GM23338 (cell line): ENCODE measurements around the gene TENT4B. TPM values are rescaled to one million over a fixed set of nuclear protein-coding genes. Genes with fewer than 3 reads are reported as not detected.

Source experiments
- ATAC-seq: fragments of 200-7000 bp; cut with Tn5 transposase; 3 replicates; pipeline ENCODE4 v1.9.1; 2020
- DNase-seq: peaks from one replicate; pipeline ENCODE4 v3.0.0-alpha.2; 2015; ENCODE audit warnings: low spot score
- H2AFZ ChIP-seq: fragments of 200-600 bp; sonication (generic); 2 replicates; pipeline ENCODE4 v1.8.0; 2016; ENCODE audit warnings: antibody characterized with exemption, mild to moderate bottlenecking, moderate library complexity
- H3F3A ChIP-seq: fragments of 200-600 bp; sonication (generic); replicated peaks from 2 replicates; pipeline ENCODE4 v1.8.0; 2017; ENCODE audit warnings: antibody characterized with exemption, mixed run types, low read depth
- H3K27ac ChIP-seq: fragments of 200-600 bp; sonication (generic); 2 replicates; pipeline ENCODE4 v1.6.1; 2016; ENCODE audit warnings: low read depth
- H3K27me3 ChIP-seq: fragments of 200-600 bp; sonication (generic); 2 replicates; pipeline ENCODE4 v1.8.0; 2016; ENCODE audit warnings: mild to moderate bottlenecking, mixed run types, moderate library complexity; ENCODE audit not compliant: insufficient read depth
- H3K36me3 ChIP-seq: fragments of 200-600 bp; sonication (generic); 2 replicates; pipeline ENCODE4 v1.8.0; 2016; ENCODE audit warnings: mild to moderate bottlenecking; ENCODE audit not compliant: insufficient read depth
- H3K4me1 ChIP-seq: fragments of 200-600 bp; sonication (generic); 2 replicates; pipeline ENCODE4 v1.8.0; 2016; ENCODE audit warnings: mild to moderate bottlenecking, moderate library complexity; ENCODE audit not compliant: insufficient read depth
- H3K4me2 ChIP-seq: fragments of 200-600 bp; sonication (generic); 2 replicates; pipeline ENCODE4 v1.7.1; 2017; ENCODE audit warnings: mixed run types
- H3K4me3 ChIP-seq: fragments of 200-600 bp; sonication (generic); 2 replicates; pipeline ENCODE4 v1.6.1; 2016; ENCODE audit warnings: mixed run types
- H3K79me2 ChIP-seq: fragments of 200-600 bp; sonication (generic); replicated peaks from 2 replicates; pipeline ENCODE4 v1.8.0; 2017; ENCODE audit warnings: mild to moderate bottlenecking; ENCODE audit not compliant: insufficient read depth
- H3K9me2 ChIP-seq: fragments of 200-600 bp; sonication (generic); 2 replicates; pipeline ENCODE4 v1.8.0; 2017; ENCODE audit not compliant: insufficient read depth
- H4K20me1 ChIP-seq: fragments of 200-600 bp; sonication (generic); replicated peaks from 2 replicates; pipeline ENCODE4 v1.8.0; 2017; ENCODE audit warnings: mild to moderate bottlenecking; ENCODE audit not compliant: insufficient read depth
- H3K27ac Mint-ChIP-seq: 2 replicates; pipeline ENCODE4 v1.8.0; 2020; ENCODE audit warnings: inconsistent platforms, mild to moderate bottlenecking, moderate library complexity, mixed read lengths
- H3K27me3 Mint-ChIP-seq: 3 replicates; pipeline ENCODE4 v1.8.0; 2022; ENCODE audit warnings: low read depth, mild to moderate bottlenecking, moderate library complexity, mixed read lengths, inconsistent platforms; ENCODE audit not compliant: insufficient read depth, poor library complexity
- H3K36me3 Mint-ChIP-seq: 3 replicates; pipeline ENCODE4 v1.8.0; 2021; ENCODE audit warnings: low read depth, mild to moderate bottlenecking, inconsistent platforms, moderate library complexity, mixed read lengths
- H3K4me1 Mint-ChIP-seq: 3 replicates; pipeline ENCODE4 v1.8.0; 2020; ENCODE audit warnings: mild to moderate bottlenecking, inconsistent platforms, mixed read lengths
- H3K4me3 Mint-ChIP-seq: 3 replicates; pipeline ENCODE4 v1.8.0; 2021; ENCODE audit warnings: moderate library complexity, mild to moderate bottlenecking, inconsistent platforms, mixed read lengths
- H3K9me3 Mint-ChIP-seq: 3 replicates; pipeline ENCODE4 v1.8.0; 2020; ENCODE audit warnings: moderate library complexity, mild to moderate bottlenecking, inconsistent platforms, mixed read lengths
- CREB1 ChIP-seq: fragments of 250-450 bp; sonication (Bioruptor Pico); IDR thresholded peaks from 2 replicates; pipeline ENCODE4 v1.5.0; 2020; ENCODE audit warnings: low read depth, mild to moderate bottlenecking, moderate library complexity
- CTCF ChIP-seq, 2 experiments: fragments of 200-600 bp in 1 of 2; sonication (generic) in 1 of 2; conservative IDR thresholded peaks; 2 replicates each; pipeline versions ENCODE4 v1.5.1 to v1.6.1; 2016 to 2017; ENCODE audit warnings: antibody characterized with exemption in 2 of 2, low read depth in 2 of 2, mild to moderate bottlenecking in 2 of 2, moderate library complexity in 1 of 2
- EZH2 ChIP-seq: fragments of 200-600 bp; sonication (generic); IDR thresholded peaks from one replicate; pipeline ENCODE4 v1.8.0; 2017; ENCODE audit warnings: antibody characterized with exemption, mild to moderate bottlenecking, low read depth; ENCODE audit not compliant: unreplicated experiment
- JUNB ChIP-seq: IDR thresholded peaks from one replicate; pipeline ENCODE4 v1.6.1; 2016; ENCODE audit warnings: antibody characterized with exemption; ENCODE audit not compliant: unreplicated experiment
- NANOG ChIP-seq: IDR thresholded peaks from 2 replicates; pipeline ENCODE4 v1.6.1; 2016; ENCODE audit warnings: antibody characterized with exemption, borderline replicate concordance
- POLR2AphosphoS5 ChIP-seq: IDR thresholded peaks from 2 replicates; pipeline ENCODE4 v1.6.1; 2016; ENCODE audit warnings: antibody characterized with exemption, low read depth
- REST ChIP-seq: IDR thresholded peaks from one replicate; pipeline ENCODE4 v1.6.1; 2018; ENCODE audit warnings: antibody characterized with exemption; ENCODE audit not compliant: unreplicated experiment
- STAT1 ChIP-seq: IDR thresholded peaks from one replicate; pipeline ENCODE4 v1.6.1; 2016; ENCODE audit warnings: antibody characterized with exemption; ENCODE audit not compliant: unreplicated experiment
- ZNF114 ChIP-seq: fragments of 250-450 bp; sonication (Bioruptor Pico); IDR thresholded peaks from 2 replicates; pipeline ENCODE4 v1.5.0; 2020; ENCODE audit warnings: mild to moderate bottlenecking, moderate library complexity
- ZNF331 ChIP-seq: fragments of 250-450 bp; sonication (Bioruptor Pico); IDR thresholded peaks from 2 replicates; pipeline ENCODE4 v1.5.0; 2020; ENCODE audit warnings: low read depth, mild to moderate bottlenecking, moderate library complexity
- polyA plus RNA-seq: library from polyadenylated mRNA; unstranded; fragments of >200 nt; fragmentation: Nextera tagmentation; extraction: Ambion mirVana; gene quantifications from 2 replicates; pipeline ENCODE4 v1.2.1, GENCODE V29; 2016
- total RNA-seq: library from RNA; depleted of rRNA; stranded (reverse); fragments of >200 nt; shearing (Covaris generic); gene quantifications from 2 replicates; pipeline ENCODE4 v1.2.3, GENCODE V29; 2014

Gene TENT4B
- total and polyA plus RNA-seq, 2 experiments from 2014 or later, result 17.6 to 21.3 TPM

- TF ChIP-seq NANOG, result no peak
- Histone ChIP-seq H2AFZ (no peak overlapping the region), H3K27me3 (no peaks in the 10 kb centered on the region), H3F3A (no peaks in the 10 kb centered on the region), H3K36me3 (no peaks in the 10 kb centered on the region), H3K4me3 (no peak overlapping the region), H3K9me2 (no peaks in the 10 kb centered on the region), H3K4me2 (no peak overlapping the region), H3K4me1 (no peaks in the 10 kb centered on the region), H3K79me2 (peaks cover 82% of the 10 kb centered on the region), H3K27ac (no peak overlapping the region), H4K20me1 (peaks cover 16% of the 10 kb centered on the region)
- Mint-ChIP-seq H3K4me3 (no peak overlapping the region), H3K36me3 (no peaks in the 10 kb centered on the region), H3K9me3 (no peaks in the 10 kb centered on the region), H3K27ac (no peak overlapping the region), H3K27me3 (no peaks in the 10 kb centered on the region), H3K4me1 (peaks cover 10% of the 10 kb centered on the region)
- ATAC-seq, result no peak
- DNase-seq, result no peak
These were observed 51.5 kb downstream of the TENT4B start for GRCh38 chr16:50204453-50205108.

GRCh38 chr16:50207652-50208051, 54.5 kb downstream of the TENT4B start:
- peaks cover 53% of the 10 kb centered on the region for H3K79me2 ChIP-seq

More at GRCh38 chr16:50207652-50208051, 54.5 kb downstream of the TENT4B start:
- DNase-seq (no peak), ATAC-seq (no peak)
- Mint-ChIP-seq H3K9me3 (no peaks in the 10 kb centered on the region), H3K4me3 (no peak overlapping the region), H3K36me3 (peaks cover 8% of the 10 kb centered on the region; the same call in 1 of the 3 replicates), H3K4me1 (peaks cover 18% of the 10 kb centered on the region), H3K27ac (no peak overlapping the region), H3K27me3 (no peaks in the 10 kb centered on the region)
- Histone ChIP-seq H3K4me3 (no peak overlapping the region), H3K9me2 (no peaks in the 10 kb centered on the region), H3K36me3 (no peaks in the 10 kb centered on the region), H3F3A (no peaks in the 10 kb centered on the region), H3K27me3 (no peaks in the 10 kb centered on the region), H2AFZ (no peak overlapping the region), H4K20me1 (peaks cover 20% of the 10 kb centered on the region), H3K27ac (no peak overlapping the region), H3K4me1 (peaks cover 4% of the 10 kb centered on the region; the same call in 1 of the 2 replicates), H3K4me2 (no peak overlapping the region)
- no peak for TF ChIP-seq NANOG
- no peak for TF ChIP-seq REST
- TF ChIP-seq CREB1 (CRISPR knock-in tag), result no peak
- no peak for TF ChIP-seq POLR2AphosphoS5
- no peak for TF ChIP-seq EZH2
- TF ChIP-seq ZNF331 (CRISPR knock-in tag), result no peak
- no peak for TF ChIP-seq JUNB
- TF ChIP-seq STAT1, result no peak
- TF ChIP-seq CTCF (conservative IDR thresholded peaks at IDR 0.05; ENCODE audit: low read depth in 2 of 2), result no peak
- TF ChIP-seq ZNF114 (CRISPR knock-in tag), result no peak
